Measurements from ENCODE around the gene TMEM212. TPM values are rescaled to one million over a fixed set of nuclear protein-coding genes. Genes with fewer than 3 reads are reported as not detected.

Gene TMEM212
- total RNA-seq, 4 donors from 2014 or later: not detected

GRCh38 chr3:171839270-171839669 is 3.9 kb upstream of the TMEM212 start:
- Histone ChIP-seq H3K36me3 (no peaks in the 10 kb centered on the region), H3K9me3 (no peaks in the 10 kb centered on the region), H3K4me1 (peaks cover 3 to 45% (median 4%) of the 10 kb centered on the region in 3 donors), H3K27ac (peak overlapping the region in 1 of 4 donors; percentile 55), H3K27me3 (no peaks in the 10 kb centered on the region), H3K4me3 (no peak overlapping the region)
- WGBS, 2 donors (ENCODE audit: low coverage in 1 of 2): 77% methylated on average over 2 of the region's 2 CpGs; no CpG with 5 or more reads in 1 of the 2 donors
- TF ChIP-seq POLR2AphosphoS5 (IDR thresholded peaks at IDR 0.05) (no peak), CTCF (IDR thresholded peaks at IDR 0.05) (no peak), EP300 (IDR thresholded peaks at IDR 0.05) (no peak), POLR2A (IDR thresholded peaks at IDR 0.05) (no peak)
- ATAC-seq: no peak

- H3K4me3 ChIP-seq: no peak overlapping the region
- peaks cover 3 to 42% (median 3%) of the 10 kb centered on the region in 3 donors for H3K4me1 ChIP-seq
- WGBS, 2 donors (ENCODE audit: low coverage in 1 of 2): 33% methylated on average over 1 of the region's 2 CpGs; no CpG with 5 or more reads in 1 of the 2 donors
- H3K27ac ChIP-seq: no peak overlapping the region
- H3K27me3 ChIP-seq: no peaks in the 10 kb centered on the region
- H3K9me3 ChIP-seq: no peaks in the 10 kb centered on the region
- no peaks in the 10 kb centered on the region for H3K36me3 ChIP-seq
- ATAC-seq: no peak
- TF ChIP-seq POLR2A (IDR thresholded peaks at IDR 0.05): no peak
These were observed 2.7 kb upstream of the TMEM212 start for GRCh38 chr3:171840445-171840810.

DNA sequence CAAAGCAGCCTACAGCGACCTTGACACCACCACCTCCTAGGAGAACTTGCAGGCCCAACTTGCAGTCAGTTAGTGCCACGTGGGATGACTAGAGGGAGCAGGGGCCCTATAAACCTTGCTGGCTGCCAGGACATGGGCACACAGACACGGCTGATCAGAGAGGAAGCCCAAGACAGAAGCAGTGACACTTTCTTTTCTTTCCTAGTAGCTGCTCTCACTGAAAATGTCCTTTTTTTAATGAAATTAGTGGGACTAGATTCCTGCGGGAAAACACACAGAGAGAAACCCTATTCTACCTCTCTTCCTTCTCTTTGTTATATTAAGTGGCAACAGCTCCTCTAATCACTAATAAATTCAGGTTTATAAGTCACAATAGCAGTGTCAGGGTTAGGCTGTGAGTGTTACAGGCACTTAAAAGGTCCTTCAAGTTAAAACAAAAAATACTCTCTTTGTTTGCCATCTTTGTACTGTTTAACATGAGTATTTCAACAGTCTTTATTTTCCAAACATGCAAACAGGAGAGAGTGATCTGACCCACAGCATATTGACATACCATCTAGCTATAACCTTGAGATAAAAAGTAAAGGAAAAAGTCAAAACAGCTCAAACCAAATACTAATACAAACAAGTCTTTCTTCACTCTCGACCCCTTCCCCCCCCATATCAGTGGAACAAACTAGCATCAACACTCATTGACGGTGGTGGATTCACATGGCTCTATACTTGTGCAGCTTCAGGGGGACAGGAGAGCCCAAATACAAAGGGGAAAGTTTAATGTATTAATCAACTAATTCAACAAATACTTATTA is 2.1 kb upstream of the TMEM212 start:
- 78 to 82% methylated on average over 4 of the region's 6 CpGs for whole genome bisulfite sequencing, 2 donors (ENCODE audit: low coverage in 1 of 2)
- no peak overlapping the region for H3K27ac ChIP-seq
- TF ChIP-seq EP300 (IDR thresholded peaks at IDR 0.05): no peak
- no peak for TF ChIP-seq POLR2AphosphoS5 (IDR thresholded peaks at IDR 0.05)
- no peak for TF ChIP-seq CTCF (IDR thresholded peaks at IDR 0.05)
- no peak for TF ChIP-seq POLR2A (IDR thresholded peaks at IDR 0.05)
- H3K9me3 ChIP-seq: no peaks in the 10 kb centered on the region
- ATAC-seq: no peak
- no peaks in the 10 kb centered on the region for H3K27me3 ChIP-seq
- H3K4me3 ChIP-seq: no peak overlapping the region
- no peaks in the 10 kb centered on the region for H3K36me3 ChIP-seq
- peaks cover 3 to 42% (median 3%) of the 10 kb centered on the region in 3 donors for H3K4me1 ChIP-seq

GRCh38 chr3:171841620-171842000 is 1.5 kb upstream of the TMEM212 start:
- Histone ChIP-seq H3K9me3 (no peaks in the 10 kb centered on the region), H3K4me3 (no peak overlapping the region), H3K27ac (no peak overlapping the region), H3K27me3 (no peaks in the 10 kb centered on the region), H3K36me3 (no peaks in the 10 kb centered on the region), H3K4me1 (peaks cover 3 to 42% (median 3%) of the 10 kb centered on the region in 3 donors)
- TF ChIP-seq POLR2A (IDR thresholded peaks at IDR 0.05) (no peak), EP300 (IDR thresholded peaks at IDR 0.05) (no peak), POLR2AphosphoS5 (IDR thresholded peaks at IDR 0.05) (no peak), CTCF (IDR thresholded peaks at IDR 0.05) (no peak)
- 56 to 91% methylated on average over 1 of the region's 1 CpG for WGBS, 2 donors (ENCODE audit: low coverage in 1 of 2)
- no peak for ATAC-seq

DNA sequence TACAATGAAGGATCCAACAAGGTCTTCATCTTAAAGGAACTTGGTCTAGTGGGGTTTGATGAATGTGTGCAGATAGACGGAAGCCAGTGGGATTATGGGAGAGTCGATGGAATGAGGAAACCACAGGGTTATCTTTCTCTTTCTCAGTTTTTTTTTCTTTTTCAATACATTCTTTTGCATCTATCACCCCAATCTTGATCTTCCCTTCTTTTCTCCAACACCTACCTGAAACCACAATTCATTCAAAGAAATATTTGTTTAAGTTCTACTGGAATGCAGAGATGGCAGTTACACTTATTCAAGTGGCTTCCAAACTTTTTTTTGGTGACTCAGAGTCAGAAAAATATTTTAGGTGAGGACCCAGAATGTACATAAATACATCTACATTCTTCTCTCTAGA is 1.7 kb downstream of the TMEM212 start:
- no peak overlapping the region for H3K4me3 ChIP-seq

More for the DNA sequence above, 1.7 kb downstream of the TMEM212 start:
- 90 to 100% methylated on average over 2 of the region's 2 CpGs for WGBS, 2 donors (ENCODE audit: low coverage in 1 of 2)
- Histone ChIP-seq H3K27ac (no peak overlapping the region), H3K36me3 (no peaks in the 10 kb centered on the region), H3K9me3 (no peaks in the 10 kb centered on the region), H3K4me1 (peaks cover 3 to 20% (median 3%) of the 10 kb centered on the region in 3 donors), H3K27me3 (no peaks in the 10 kb centered on the region)
- ATAC-seq: no peak
- TF ChIP-seq EP300 (IDR thresholded peaks at IDR 0.05) (no peak), POLR2AphosphoS5 (IDR thresholded peaks at IDR 0.05) (no peak), CTCF (IDR thresholded peaks at IDR 0.05) (no peak), POLR2A (IDR thresholded peaks at IDR 0.05) (no peak)
